ENCODE data around the gene GPR157.

The GPR157 gene

DNA sequence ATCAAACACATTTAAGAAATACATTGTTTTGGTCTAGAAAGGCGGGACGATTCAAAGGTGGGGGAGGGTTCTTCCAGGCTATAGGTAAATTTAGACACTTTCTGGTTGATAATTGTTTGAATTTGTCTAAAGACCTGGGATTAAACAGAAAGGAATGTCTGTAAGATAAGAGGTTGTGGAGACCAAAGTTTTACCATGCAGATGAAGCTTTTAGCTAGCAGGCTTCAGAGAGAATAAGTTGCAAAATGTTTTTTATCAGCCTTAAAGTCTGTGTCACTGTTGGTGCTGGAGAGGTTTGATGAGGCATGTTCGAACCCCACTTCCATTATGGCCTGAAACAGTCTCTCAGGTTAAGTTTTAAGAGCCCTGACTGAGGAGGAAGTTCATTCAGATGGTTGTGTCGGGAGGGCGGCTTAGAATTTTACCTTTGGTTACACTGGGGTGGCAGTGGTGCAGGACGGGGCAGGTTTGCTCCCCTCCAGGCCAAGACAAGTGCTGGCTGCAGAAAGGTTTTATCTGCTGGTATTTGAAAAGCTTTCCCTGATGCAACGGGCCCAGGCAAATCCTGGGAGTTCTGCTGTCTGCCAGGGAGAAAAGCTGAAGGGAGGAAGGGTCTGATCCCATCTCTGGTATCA, 43.5 kb downstream of the GPR157 start:
- H3K4me3 ChIP-seq (ENCODE audit: low read length, poor library complexity, severe bottlenecking) = no peak overlapping the region
- H3K36me3 ChIP-seq (ENCODE audit: insufficient read depth, low read length) = no peaks in the 10 kb centered on the region
- no peaks in the 10 kb centered on the region for H4K20me1 ChIP-seq (ENCODE audit: insufficient read depth, low read length, poor library complexity, severe bottlenecking)
- H2AFZ ChIP-seq (ENCODE audit: low read length) = no peak overlapping the region
- H3K4me1 ChIP-seq (ENCODE audit: insufficient read depth, low read length, poor library complexity, severe bottlenecking) = no peaks in the 10 kb centered on the region
- H3K4me2 ChIP-seq (ENCODE audit: low read depth, low read length, poor library complexity, severe bottlenecking) = no peak overlapping the region
- H3K79me2 ChIP-seq (ENCODE audit: insufficient read depth, low read length) = no peaks in the 10 kb centered on the region
- peaks cover 4% of the 10 kb centered on the region for H3K27me3 ChIP-seq (ENCODE audit: insufficient read depth, low read length, poor library complexity, severe bottlenecking)
- no peaks in the 10 kb centered on the region for H3K9me2 ChIP-seq (replicated peaks; ENCODE audit: low read depth, low read length)
- H3K9me3 ChIP-seq (ENCODE audit: insufficient read depth, low read depth, low read length) = no peaks in the 10 kb centered on the region
- TF ChIP-seq, protein P1, sequence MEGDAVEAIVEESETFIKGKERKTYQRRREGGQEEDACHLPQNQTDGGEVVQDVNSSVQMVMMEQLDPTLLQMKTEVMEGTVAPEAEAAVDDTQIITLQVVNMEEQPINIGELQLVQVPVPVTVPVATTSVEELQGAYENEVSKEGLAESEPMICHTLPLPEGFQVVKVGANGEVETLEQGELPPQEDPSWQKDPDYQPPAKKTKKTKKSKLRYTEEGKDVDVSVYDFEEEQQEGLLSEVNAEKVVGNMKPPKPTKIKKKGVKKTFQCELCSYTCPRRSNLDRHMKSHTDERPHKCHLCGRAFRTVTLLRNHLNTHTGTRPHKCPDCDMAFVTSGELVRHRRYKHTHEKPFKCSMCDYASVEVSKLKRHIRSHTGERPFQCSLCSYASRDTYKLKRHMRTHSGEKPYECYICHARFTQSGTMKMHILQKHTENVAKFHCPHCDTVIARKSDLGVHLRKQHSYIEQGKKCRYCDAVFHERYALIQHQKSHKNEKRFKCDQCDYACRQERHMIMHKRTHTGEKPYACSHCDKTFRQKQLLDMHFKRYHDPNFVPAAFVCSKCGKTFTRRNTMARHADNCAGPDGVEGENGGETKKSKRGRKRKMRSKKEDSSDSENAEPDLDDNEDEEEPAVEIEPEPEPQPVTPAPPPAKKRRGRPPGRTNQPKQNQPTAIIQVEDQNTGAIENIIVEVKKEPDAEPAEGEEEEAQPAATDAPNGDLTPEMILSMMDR (conservative IDR thresholded peaks at IDR 0.05; ENCODE audit: low read length) = no peak
- no peak for TF ChIP-seq EZH2phosphoT487 (IDR thresholded peaks at IDR 0.05; ENCODE audit: borderline replicate concordance)
- H3F3A ChIP-seq (ENCODE audit: low read depth) = no peaks in the 10 kb centered on the region
- H3K9ac ChIP-seq (ENCODE audit: low read depth, low read length, poor library complexity, severe bottlenecking) = no peak overlapping the region

DNA sequence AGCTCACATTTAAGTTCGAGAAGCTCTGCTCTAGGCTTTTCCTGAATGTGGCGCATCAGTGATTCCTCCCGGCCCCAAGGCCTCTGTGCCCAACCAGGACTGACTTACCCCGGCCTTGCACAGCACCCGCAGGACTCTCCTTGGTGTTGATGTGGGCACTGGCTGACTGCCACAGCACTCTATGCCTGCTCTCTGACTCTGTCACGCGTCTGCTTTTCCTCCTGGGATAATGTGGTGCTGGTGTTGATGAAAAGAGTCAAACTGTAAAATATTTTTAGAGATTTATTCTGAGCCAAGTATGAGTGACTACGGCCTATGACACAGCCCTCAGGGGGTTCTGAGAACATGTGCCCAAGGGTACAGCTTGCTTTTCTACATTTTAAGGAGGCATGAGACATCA, 44.0 kb downstream of the GPR157 start:
- Histone ChIP-seq H3K79me2 (ENCODE audit: insufficient read depth, low read length) (no peaks in the 10 kb centered on the region), H3K36me3 (ENCODE audit: insufficient read depth, low read length) (no peaks in the 10 kb centered on the region), H3K9me3 (ENCODE audit: insufficient read depth, low read depth, low read length) (no peaks in the 10 kb centered on the region), H3K4me2 (ENCODE audit: low read depth, low read length, poor library complexity, severe bottlenecking) (no peak overlapping the region), H3K4me1 (ENCODE audit: insufficient read depth, low read length, poor library complexity, severe bottlenecking) (no peaks in the 10 kb centered on the region), H3K9me2 (replicated peaks; ENCODE audit: low read depth, low read length) (no peaks in the 10 kb centered on the region), H3K27me3 (ENCODE audit: insufficient read depth, low read length, poor library complexity, severe bottlenecking) (peaks cover 4% of the 10 kb centered on the region), H3F3A (ENCODE audit: low read depth) (no peaks in the 10 kb centered on the region), H2AFZ (ENCODE audit: low read length) (no peak overlapping the region), H3K9ac (ENCODE audit: low read depth, low read length, poor library complexity, severe bottlenecking) (no peak overlapping the region), H4K20me1 (ENCODE audit: insufficient read depth, low read length, poor library complexity, severe bottlenecking) (no peaks in the 10 kb centered on the region), H3K4me3 (ENCODE audit: low read length, poor library complexity, severe bottlenecking) (no peak overlapping the region)
- TF ChIP-seq, protein P1 (conservative IDR thresholded peaks at IDR 0.05; ENCODE audit: low read length) = no peak
- no peak for TF ChIP-seq EZH2phosphoT487 (IDR thresholded peaks at IDR 0.05; ENCODE audit: borderline replicate concordance)

DNA sequence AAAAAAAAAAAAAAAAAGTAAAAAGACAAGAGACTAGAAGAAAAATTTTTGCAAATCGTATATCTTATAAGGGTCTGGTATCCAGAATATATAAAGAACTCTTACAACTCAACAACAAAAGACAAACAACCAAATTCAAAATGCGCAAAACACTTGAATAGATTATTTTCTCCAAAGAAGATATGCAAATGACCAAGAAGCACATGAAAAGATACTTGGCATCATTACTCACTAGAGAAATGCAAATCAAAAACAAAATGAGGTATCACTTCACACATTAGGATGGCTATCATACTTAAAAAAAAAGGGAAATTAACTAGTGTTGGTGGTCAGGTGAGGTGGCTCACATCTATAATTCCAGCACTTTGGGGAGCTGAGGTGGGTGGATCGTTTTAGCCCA, 47.4 kb downstream of the GPR157 start:
- Histone ChIP-seq H3K4me1 (ENCODE audit: insufficient read depth, low read length, poor library complexity, severe bottlenecking) (peaks cover 10% of the 10 kb centered on the region), H3K36me3 (ENCODE audit: insufficient read depth, low read length) (no peaks in the 10 kb centered on the region), H3F3A (ENCODE audit: low read depth) (no peaks in the 10 kb centered on the region), H3K27me3 (ENCODE audit: insufficient read depth, low read length, poor library complexity, severe bottlenecking) (no peaks in the 10 kb centered on the region), H4K20me1 (ENCODE audit: insufficient read depth, low read length, poor library complexity, severe bottlenecking) (no peaks in the 10 kb centered on the region), H2AFZ (ENCODE audit: low read length) (no peak overlapping the region), H3K9ac (ENCODE audit: low read depth, low read length, poor library complexity, severe bottlenecking) (no peak overlapping the region), H3K9me2 (replicated peaks; ENCODE audit: low read depth, low read length) (no peaks in the 10 kb centered on the region), H3K4me3 (ENCODE audit: low read length, poor library complexity, severe bottlenecking) (no peak overlapping the region), H3K4me2 (ENCODE audit: low read depth, low read length, poor library complexity, severe bottlenecking) (no peak overlapping the region), H3K79me2 (ENCODE audit: insufficient read depth, low read length) (no peaks in the 10 kb centered on the region), H3K9me3 (ENCODE audit: insufficient read depth, low read depth, low read length) (no peaks in the 10 kb centered on the region)
- no peak for TF ChIP-seq EZH2phosphoT487 (IDR thresholded peaks at IDR 0.05; ENCODE audit: borderline replicate concordance)
- TF ChIP-seq, protein P1 (conservative IDR thresholded peaks at IDR 0.05; ENCODE audit: low read length) = no peak

Measured in Loucy (cell line).